HepG2 (cell line): Measurements from ENCODE around the gene KCNQ1OT1. TPM values are rescaled to one million over a fixed set of nuclear protein-coding genes. Genes with fewer than 3 reads are reported as not detected.
A peak's percentile ranks its signal among the peaks of the same experiment; 100 is the strongest.

ENCODE experiments used
- CCAR2 ChIP-seq: fragments of 200-400 bp; formaldehyde crosslinking; optimal IDR thresholded peaks from 2 replicates; pipeline ENCODE3; 2018; ENCODE audit warnings: low read depth, mild to moderate bottlenecking, low read length, moderate library complexity
- CHD2 ChIP-seq: IDR thresholded peaks from 2 replicates; pipeline ENCODE4 v1.6.1; 2011; ENCODE audit warnings: low read depth, low read length, improper control_type of control experiment
- HNF1A ChIP-seq, 2 experiments: sonication (generic) in 1 of 2; formaldehyde crosslinking in 1 of 2; IDR thresholded peaks; 2 replicates each; pipeline versions ENCODE4 v1.4.0 to v1.6.1; 2016 to 2020; ENCODE audit warnings: borderline replicate concordance in 1 of 2, low read depth in 1 of 2, mild to moderate bottlenecking in 1 of 2, missing genetic modification reagents in 1 of 2
- IKZF5 ChIP-seq: IDR thresholded peaks from 2 replicates; pipeline ENCODE4 v1.6.1; 2018; ENCODE audit warnings: missing genetic modification reagents, mild to moderate bottlenecking, missing compliant biosample characterization
- JUNB ChIP-seq: sonication (generic); formaldehyde crosslinking; IDR thresholded peaks from 2 replicates; pipeline ENCODE4 v1.8.0; 2022; ENCODE audit warnings: missing genetic modification reagents, mild to moderate bottlenecking, borderline replicate concordance
- KDM5B ChIP-seq: sonication (generic); formaldehyde crosslinking; IDR thresholded peaks from 2 replicates; pipeline ENCODE4 v1.4.0; 2020; ENCODE audit warnings: missing genetic modification reagents, mild to moderate bottlenecking, borderline replicate concordance
- KLF6 ChIP-seq: IDR thresholded peaks from 2 replicates; pipeline ENCODE4 v1.8.0; 2016; ENCODE audit warnings: missing biosample characterization, missing genetic modification reagents
- NFKB2 ChIP-seq: sonication (generic); formaldehyde crosslinking; IDR thresholded peaks from 2 replicates; pipeline ENCODE4 v1.4.0; 2020; ENCODE audit warnings: missing genetic modification reagents, borderline replicate concordance
- NR1H2 ChIP-seq: sonication (generic); formaldehyde crosslinking; IDR thresholded peaks from 2 replicates; pipeline ENCODE4 v1.8.1; 2022; ENCODE audit warnings: low read depth, missing genetic modification reagents, borderline replicate concordance
- ONECUT2 ChIP-seq: sonication (generic); formaldehyde crosslinking; IDR thresholded peaks from 2 replicates; pipeline ENCODE4 v1.4.0; 2020; ENCODE audit warnings: missing genetic modification reagents
- PRMT3 ChIP-seq: sonication (generic); formaldehyde crosslinking; IDR thresholded peaks from 2 replicates; pipeline ENCODE4 v1.8.1; 2022; ENCODE audit warnings: low read depth, mild to moderate bottlenecking, moderate library complexity, missing genetic modification reagents, borderline replicate concordance
- RBAK ChIP-seq: sonication (generic); formaldehyde crosslinking; IDR thresholded peaks from 2 replicates; pipeline ENCODE4 v1.5.1; 2020; ENCODE audit warnings: mild to moderate bottlenecking, missing genetic modification reagents
- ZNF121 ChIP-seq: sonication (generic); formaldehyde crosslinking; IDR thresholded peaks from 2 replicates; pipeline ENCODE4 v1.5.0; 2020; ENCODE audit warnings: mild to moderate bottlenecking, missing genetic modification reagents
- ZNF205 ChIP-seq: IDR thresholded peaks from 2 replicates; pipeline ENCODE4 v1.6.1; 2018; ENCODE audit warnings: missing biosample characterization, missing genetic modification reagents
- ZNF225 ChIP-seq: sonication (generic); formaldehyde crosslinking; IDR thresholded peaks from 2 replicates; pipeline ENCODE4 v1.4.0; 2020; ENCODE audit warnings: mild to moderate bottlenecking, missing genetic modification reagents
- ZNF256 ChIP-seq: sonication (generic); formaldehyde crosslinking; conservative IDR thresholded peaks from 2 replicates; pipeline ENCODE4 v1.4.0; 2020; ENCODE audit warnings: missing genetic modification reagents
- ZNF34 ChIP-seq: sonication (generic); formaldehyde crosslinking; IDR thresholded peaks from 2 replicates; pipeline ENCODE4 v1.4.0; 2020; ENCODE audit warnings: mild to moderate bottlenecking, missing genetic modification reagents, borderline replicate concordance
- ZNF343 ChIP-seq: sonication (generic); formaldehyde crosslinking; IDR thresholded peaks from 2 replicates; pipeline ENCODE4 v1.4.0; 2020; ENCODE audit warnings: mild to moderate bottlenecking, missing genetic modification reagents
- ZNF484 ChIP-seq: sonication (generic); formaldehyde crosslinking; IDR thresholded peaks from 2 replicates; pipeline ENCODE4 v1.5.1; 2020; ENCODE audit warnings: mild to moderate bottlenecking, low read depth, missing genetic modification reagents, borderline replicate concordance
- ZNF556 ChIP-seq: sonication (generic); formaldehyde crosslinking; IDR thresholded peaks from 2 replicates; pipeline ENCODE4 v1.4.0; 2020; ENCODE audit warnings: mild to moderate bottlenecking, missing genetic modification reagents, borderline replicate concordance
- ZNF768 ChIP-seq: sonication (generic); formaldehyde crosslinking; IDR thresholded peaks from 2 replicates; pipeline ENCODE4 v1.4.0; 2020; ENCODE audit warnings: missing genetic modification reagents
- ZNF788 ChIP-seq: sonication (generic); formaldehyde crosslinking; IDR thresholded peaks from 2 replicates; pipeline ENCODE4 v1.5.0; 2020; ENCODE audit warnings: mild to moderate bottlenecking, missing genetic modification reagents, borderline replicate concordance
- polyA plus RNA-seq, 8 experiments: library from polyadenylated mRNA; depleted of rRNA in 3 of 8; stranded (reverse) in 7 of 8; unstranded in 1 of 8; fragments of >200 nt; fragmentation: Illumina TruSeq in 4 of 8; extraction: Trizol in 4 of 8; gene quantifications; 2 replicates each; pipeline versions ENCODE4 v1.2.1 to v1.2.3, GENCODE V29; 2011 to 2016; ENCODE audit warnings: low read depth in 4 of 8, missing spikeins in 1 of 8, mixed read lengths in 1 of 8; ENCODE audit not compliant: insufficient read depth in 1 of 8
- total RNA-seq, 5 experiments: library from RNA; depleted of rRNA; stranded (reverse); fragments of >200 nt; fragmentation: Illumina TruSeq; extraction: Trizol; gene quantifications; 2 replicates each; pipeline ENCODE4 v1.2.3, GENCODE V29; 2016; ENCODE audit warnings: low read depth in 1 of 5
- TF ChIP-seq, protein P1 (sequence below): sonication (generic); formaldehyde crosslinking; IDR thresholded peaks from 2 replicates; pipeline ENCODE4 v1.4.0; 2020; ENCODE audit warnings: missing genetic modification reagents, low read depth, mild to moderate bottlenecking, borderline replicate concordance

Gene KCNQ1OT1
- total and polyA plus RNA-seq, 2 of the 13 experiments (the other 11 are each of a cell fraction or from before 2014, with no cell fraction given): 1.3 to 18.9 TPM

DNA sequence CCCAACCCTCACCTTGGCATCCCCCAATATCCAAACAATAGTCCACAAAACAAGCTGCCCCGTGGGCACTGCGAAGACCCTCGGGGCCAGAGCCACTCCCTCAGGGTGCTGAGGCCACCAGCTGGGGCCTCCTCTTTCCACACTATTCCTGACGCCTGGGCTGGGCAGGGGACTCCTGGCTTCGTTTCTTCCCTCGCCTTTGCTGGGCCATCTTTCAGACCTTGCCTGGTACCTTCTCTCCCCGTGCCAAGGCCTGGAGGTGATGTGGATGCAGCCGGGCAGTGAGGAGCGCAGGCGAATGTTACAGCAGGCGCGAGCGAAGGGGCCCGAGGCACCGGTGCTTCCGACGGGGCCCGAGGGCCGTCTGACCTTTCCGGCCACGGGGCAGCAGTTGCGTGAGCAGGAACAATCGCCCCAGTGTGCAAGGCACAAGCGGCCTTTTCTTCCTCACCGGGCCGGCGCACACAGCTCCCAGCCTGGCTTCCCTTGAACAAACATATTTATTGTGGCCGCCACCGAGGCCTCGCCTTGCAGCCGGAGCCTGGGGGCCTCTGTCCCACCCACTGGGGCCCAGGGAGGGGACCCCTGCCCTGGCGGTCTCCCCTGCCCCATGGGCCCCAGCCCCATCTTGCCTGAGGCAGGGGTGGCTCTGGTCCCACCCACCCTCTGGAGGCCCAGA, 32.6 kb upstream of the KCNQ1OT1 start (continued):
- TF ChIP-seq HNF1A (IDR thresholded peaks at IDR 0.05; ENCODE audit: low read depth) (no peak), HNF1A (CRISPR knock-in tag; IDR thresholded peaks at IDR 0.05; ENCODE audit: borderline replicate concordance) (no peak; the same call in none of the 2 replicates), NFKB2 (CRISPR knock-in tag) (peak; percentile 67; the same call in 1 of the 2 replicates), ZNF205 (peak; percentile 59; the same call in 1 of the 2 replicates), ZNF556 (CRISPR knock-in tag) (no peak), ONECUT2 (CRISPR knock-in tag) (no peak), IKZF5 (peak; percentile 93), ZNF225 (peak; percentile 42; the same call in 1 of the 2 replicates), KDM5B (CRISPR knock-in tag) (peak; percentile 83), ZNF343 (no peak; the same call in 1 of the 2 replicates), CHD2 (0 out of 2 replicates have a peak, but pooled peaks have one; percentile 16), RBAK (CRISPR knock-in tag) (no peak; the same call in 1 of the 2 replicates), PRMT3 (no peak), ZNF788 (CRISPR knock-in tag) (peak; percentile 99), ZNF768 (CRISPR knock-in tag) (peak; percentile 76), ZNF34 (CRISPR knock-in tag) (no peak), KLF6 (CRISPR knock-in tag) (peak; percentile 74), JUNB (no peak), NR1H2 (CRISPR knock-in tag) (no peak), ZNF256 (peak; percentile 45; the same call in 1 of the 2 replicates), ZNF484 (no peak), CCAR2 (no peak), ZNF121 (peak; percentile 63; the same call in 1 of the 2 replicates)
- TF ChIP-seq, protein P1, sequence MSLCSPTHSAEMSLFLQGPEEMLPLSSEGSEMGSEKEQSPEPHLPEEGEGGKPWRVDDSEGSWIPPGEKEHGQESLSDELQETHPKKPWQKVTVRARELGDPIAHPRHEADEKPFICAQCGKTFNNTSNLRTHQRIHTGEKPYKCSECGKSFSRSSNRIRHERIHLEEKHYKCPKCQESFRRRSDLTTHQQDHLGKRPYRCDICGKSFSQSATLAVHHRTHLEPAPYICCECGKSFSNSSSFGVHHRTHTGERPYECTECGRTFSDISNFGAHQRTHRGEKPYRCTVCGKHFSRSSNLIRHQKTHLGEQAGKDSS: no peak; the same call in 1 of the 2 replicates
